ENCODE measurements around the gene RAB27A. TPM values are rescaled to one million over a fixed set of nuclear protein-coding genes. Genes with fewer than 3 reads are reported as not detected.

Gene RAB27A
- total RNA-seq, 1 experiment from 2014 or later: 28.9 TPM

DNA sequence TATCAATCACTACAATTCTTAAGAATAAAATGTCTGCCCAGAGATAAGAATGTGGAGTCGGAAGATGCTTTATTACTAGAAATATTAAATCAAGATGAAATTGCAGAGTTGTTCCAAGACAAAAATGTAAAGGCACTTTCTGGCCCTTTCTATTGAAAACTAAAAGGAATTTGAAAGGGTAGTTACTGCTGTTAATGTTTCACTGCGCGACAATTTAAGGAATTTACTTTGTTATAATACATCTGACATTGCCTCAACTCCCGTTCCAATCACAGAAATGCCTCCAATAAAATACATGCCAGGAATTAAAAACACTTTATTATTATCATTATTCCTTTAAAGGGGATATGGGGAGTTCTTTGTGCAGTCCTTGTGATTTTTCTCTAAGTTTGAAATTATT, 119.3 kb downstream of the RAB27A start:
- no peak overlapping the region for H3K4me3 Mint-ChIP-seq (ENCODE audit: low read depth, unreplicated experiment)
- no TSS peak for BruUV-seq (replicated peaks)
- TF ChIP-seq, protein P1, sequence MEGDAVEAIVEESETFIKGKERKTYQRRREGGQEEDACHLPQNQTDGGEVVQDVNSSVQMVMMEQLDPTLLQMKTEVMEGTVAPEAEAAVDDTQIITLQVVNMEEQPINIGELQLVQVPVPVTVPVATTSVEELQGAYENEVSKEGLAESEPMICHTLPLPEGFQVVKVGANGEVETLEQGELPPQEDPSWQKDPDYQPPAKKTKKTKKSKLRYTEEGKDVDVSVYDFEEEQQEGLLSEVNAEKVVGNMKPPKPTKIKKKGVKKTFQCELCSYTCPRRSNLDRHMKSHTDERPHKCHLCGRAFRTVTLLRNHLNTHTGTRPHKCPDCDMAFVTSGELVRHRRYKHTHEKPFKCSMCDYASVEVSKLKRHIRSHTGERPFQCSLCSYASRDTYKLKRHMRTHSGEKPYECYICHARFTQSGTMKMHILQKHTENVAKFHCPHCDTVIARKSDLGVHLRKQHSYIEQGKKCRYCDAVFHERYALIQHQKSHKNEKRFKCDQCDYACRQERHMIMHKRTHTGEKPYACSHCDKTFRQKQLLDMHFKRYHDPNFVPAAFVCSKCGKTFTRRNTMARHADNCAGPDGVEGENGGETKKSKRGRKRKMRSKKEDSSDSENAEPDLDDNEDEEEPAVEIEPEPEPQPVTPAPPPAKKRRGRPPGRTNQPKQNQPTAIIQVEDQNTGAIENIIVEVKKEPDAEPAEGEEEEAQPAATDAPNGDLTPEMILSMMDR (IDR thresholded peaks at IDR 0.05; ENCODE audit: unreplicated experiment): no peak

DNA sequence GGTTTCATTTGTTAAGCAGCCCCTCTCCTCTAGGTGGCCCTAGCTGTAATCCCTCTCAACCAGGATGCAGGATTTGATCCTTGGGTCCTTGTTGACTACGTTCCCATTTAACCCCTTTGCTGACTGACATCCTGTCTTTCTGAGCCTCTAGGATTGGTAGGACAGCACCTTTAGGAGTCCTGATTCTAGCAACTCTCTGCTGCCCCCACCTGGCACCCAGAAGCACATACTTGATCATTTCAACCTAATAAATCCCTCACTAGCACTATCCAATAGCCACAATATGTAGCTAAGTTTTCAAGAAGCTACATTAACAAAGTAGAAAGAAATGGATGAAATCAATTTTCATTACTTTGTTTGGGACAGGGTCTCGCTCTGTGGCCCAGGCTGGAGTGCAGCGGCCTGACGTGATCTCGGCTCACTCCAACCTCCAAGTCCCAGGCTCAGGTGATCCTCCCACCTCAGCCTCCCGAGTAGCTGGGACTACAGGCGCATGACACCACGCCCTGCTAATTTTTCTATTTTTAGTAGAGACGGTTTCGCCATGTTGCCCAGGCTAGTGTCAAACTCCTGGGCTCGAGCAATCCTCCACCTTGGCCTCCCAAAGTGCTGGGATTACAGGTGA, 121.2 kb downstream of the RAB27A start:
- BruUV-seq (replicated peaks): no TSS peak
- H3K9me3 Mint-ChIP-seq (ENCODE audit: low read depth, unreplicated experiment): no peaks in the 10 kb centered on the region
- H3K36me3 Mint-ChIP-seq (ENCODE audit: insufficient read depth, unreplicated experiment): no peaks in the 10 kb centered on the region
- peak; percentile 83 for DNase-seq
- peaks cover 9% of the 10 kb centered on the region for H3K4me1 Mint-ChIP-seq (ENCODE audit: low read depth, unreplicated experiment)
- intact Hi-C loops (cut with micrococcal nuclease; ENCODE audit: unreplicated experiment): loop anchor here (1.0 to 10.0 kb wide), 5 partner anchors 364 to 1364 kb away; no protein-coding TSS in a partner anchor
- no peaks in the 10 kb centered on the region for H3K27me3 Mint-ChIP-seq (ENCODE audit: unreplicated experiment)
- TF ChIP-seq, protein P1 (IDR thresholded peaks at IDR 0.05; ENCODE audit: unreplicated experiment): peak; percentile 90
- H3K4me3 Mint-ChIP-seq (ENCODE audit: low read depth, unreplicated experiment): no peak overlapping the region
- no peak overlapping the region for H3K27ac Mint-ChIP-seq (ENCODE audit: unreplicated experiment)
- CTCF ChIA-PET: interaction anchor here (1.0 to 1.2 kb wide), 2 partner anchors 11 to 1192 kb away, joined by 3 read pairs; no protein-coding TSS in a partner anchor

More for the DNA sequence above, 119.3 kb downstream of the RAB27A start:
- CTCF ChIA-PET: no interaction called here
- Mint-ChIP-seq H3K27ac (ENCODE audit: unreplicated experiment) (no peak overlapping the region), H3K27me3 (ENCODE audit: unreplicated experiment) (no peaks in the 10 kb centered on the region), H3K4me1 (ENCODE audit: low read depth, unreplicated experiment) (peaks cover 9% of the 10 kb centered on the region), H3K9me3 (ENCODE audit: low read depth, unreplicated experiment) (no peaks in the 10 kb centered on the region), H3K36me3 (ENCODE audit: insufficient read depth, unreplicated experiment) (peaks cover 7% of the 10 kb centered on the region)
- DNase-seq: no peak
- intact Hi-C loops (cut with micrococcal nuclease; ENCODE audit: unreplicated experiment): loop anchor here (5.0 kb wide), 1 partner anchor 1193 kb away; the partner anchor contains the start of gene UNC13C

DNA sequence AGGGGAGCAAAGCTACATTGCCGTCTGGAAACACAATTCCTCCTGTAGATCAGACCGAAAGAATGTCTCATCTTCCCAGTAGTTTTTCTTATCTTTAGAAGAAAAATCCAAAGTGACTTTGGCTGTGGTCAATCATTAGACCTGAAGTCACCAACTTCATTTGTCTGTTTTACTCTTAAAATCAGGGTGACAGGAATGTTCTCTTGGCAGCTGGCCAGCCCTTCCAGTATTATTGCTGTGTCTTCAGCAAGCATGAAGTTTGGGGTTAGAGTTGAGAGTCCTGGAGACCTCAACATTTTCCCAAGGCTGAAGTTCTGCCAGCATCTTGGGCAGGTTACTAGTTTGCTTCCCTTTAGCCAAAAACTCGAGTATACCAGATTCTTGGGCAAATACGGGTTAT, 125.3 kb downstream of the RAB27A start:
- no peak for DNase-seq
- CTCF ChIA-PET: no interaction called here
- TF ChIP-seq, protein P1 (IDR thresholded peaks at IDR 0.05; ENCODE audit: unreplicated experiment): no peak
- no peak overlapping the region for H3K27ac Mint-ChIP-seq (ENCODE audit: unreplicated experiment)
- intact Hi-C loops (cut with micrococcal nuclease; ENCODE audit: unreplicated experiment): loop anchor here (10.0 kb wide), 3 partner anchors 359 to 1359 kb away; no protein-coding TSS in a partner anchor
- no peaks in the 10 kb centered on the region for H3K27me3 Mint-ChIP-seq (ENCODE audit: unreplicated experiment)
- H3K36me3 Mint-ChIP-seq (ENCODE audit: insufficient read depth, unreplicated experiment): no peaks in the 10 kb centered on the region
- H3K9me3 Mint-ChIP-seq (ENCODE audit: low read depth, unreplicated experiment): no peaks in the 10 kb centered on the region
- no peaks in the 10 kb centered on the region for H3K4me1 Mint-ChIP-seq (ENCODE audit: low read depth, unreplicated experiment)
- no peak overlapping the region for H3K4me3 Mint-ChIP-seq (ENCODE audit: low read depth, unreplicated experiment)
- BruUV-seq (replicated peaks): no TSS peak

Other genes with a start within 250 kb of the RAB27A start
- 82.1 and 93.3 TPM in 2 replicates for gene RSL24D1, start 92.9 kb downstream of the RAB27A start, total RNA-seq (2022)
- gene PIGBOS1, start 29.3 kb upstream of the RAB27A start, total RNA-seq (2022): 16.6 and 17.1 TPM in 2 replicates
- gene PIGB, start 29.4 kb upstream of the RAB27A start, total RNA-seq (2022): 17.5 and 23.5 TPM in 2 replicates
- gene CCPG1, start 118.5 kb upstream of the RAB27A start, total RNA-seq (2022): 54.5 and 54.6 TPM in 2 replicates
- 2.9 and 3.1 TPM in 2 replicates for gene PIERCE2, start 118.7 kb upstream of the RAB27A start, total RNA-seq (2022)
- gene DNAAF4, start 218.4 kb upstream of the RAB27A start, total RNA-seq (2022): 1.7 and 3.3 TPM in 2 replicates